GM21723 (cell line): Measurements from ENCODE around the gene BUD31.
"Not testable (repeated sequence)": the region's sequence is repeated elsewhere in the genome, so short reads cannot be mapped to it uniquely, and the experiment has no call there.

Source experiments
- ATAC-seq: cut with Tn5 transposase; IDR thresholded peaks from one replicate; pipeline ENCODE4 v1.9.1; 2021; ENCODE audit warnings: mild to moderate bottlenecking, moderate library complexity; ENCODE audit not compliant: unreplicated experiment

Gene BUD31

GRCh38 chr7:99397297-99397983 lies 11.3 kb upstream of the BUD31 start:
- ATAC-seq: no peak

DNA sequence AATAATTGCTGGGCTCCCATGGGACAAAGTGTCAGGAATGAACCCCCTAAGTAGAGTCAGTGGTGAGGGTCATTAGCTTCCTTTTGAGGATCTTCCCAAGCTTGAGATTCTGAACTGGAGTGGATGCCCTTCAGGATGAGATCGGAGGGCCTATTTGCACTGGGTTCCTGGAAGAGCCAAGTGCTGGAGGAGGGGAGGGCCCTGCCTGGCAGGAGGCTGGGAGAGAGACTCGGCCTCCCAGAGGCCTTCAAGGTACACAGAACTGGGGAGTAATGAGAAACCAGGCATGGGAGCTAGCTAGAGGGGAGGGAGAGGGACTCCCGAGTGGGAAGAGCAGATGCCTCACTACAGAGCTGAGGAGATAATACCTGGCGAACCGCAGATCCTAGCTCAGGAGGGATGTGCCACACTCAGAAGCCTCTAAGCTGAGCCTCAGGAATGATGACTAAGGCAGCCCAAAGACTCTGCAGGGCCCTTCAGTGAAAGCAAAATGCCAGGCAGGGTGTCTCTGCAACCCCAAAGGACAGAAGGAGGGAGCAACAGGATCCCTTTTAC lies 9.8 kb upstream of the BUD31 start:
- no peak for ATAC-seq

DNA sequence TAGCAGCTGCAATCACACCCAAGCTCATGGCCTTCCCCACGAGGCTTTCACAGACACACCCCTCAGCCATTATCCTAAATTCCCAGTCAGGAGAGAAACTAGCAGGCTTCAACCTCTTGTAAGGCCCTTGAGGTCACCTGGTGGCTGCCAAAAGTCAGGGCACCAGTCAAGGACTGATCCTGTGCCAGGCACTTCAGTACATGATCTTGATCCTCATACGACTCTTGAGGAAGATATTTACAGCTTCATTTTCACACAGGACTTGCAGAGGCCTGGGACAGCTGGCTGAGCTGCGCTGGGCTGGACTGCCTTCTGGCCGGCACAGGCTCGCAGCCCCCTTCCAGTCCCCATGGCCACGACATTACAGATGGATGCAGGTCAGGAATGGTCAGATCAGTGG lies 9.2 kb upstream of the BUD31 start:
- no peak for ATAC-seq

DNA sequence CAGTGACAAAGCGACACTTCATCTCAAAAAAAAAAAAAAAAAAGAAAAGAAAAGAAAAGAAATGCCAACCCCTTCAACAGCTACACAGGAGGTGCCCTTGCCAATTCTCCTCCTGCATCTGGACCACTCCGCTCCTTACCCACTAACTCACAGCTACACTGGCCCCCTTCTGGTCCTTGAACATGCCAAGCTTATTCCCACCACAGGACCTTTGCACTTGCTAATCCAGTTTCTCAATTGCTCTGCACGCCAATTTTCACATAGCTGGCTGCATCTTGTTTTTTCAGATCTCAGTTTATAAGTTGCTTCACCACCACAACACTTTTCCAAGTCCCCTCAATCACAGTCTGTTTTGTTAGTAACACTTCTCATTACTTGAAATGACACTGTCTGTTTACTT lies 5.9 kb upstream of the BUD31 start:
- no peak for ATAC-seq

DNA sequence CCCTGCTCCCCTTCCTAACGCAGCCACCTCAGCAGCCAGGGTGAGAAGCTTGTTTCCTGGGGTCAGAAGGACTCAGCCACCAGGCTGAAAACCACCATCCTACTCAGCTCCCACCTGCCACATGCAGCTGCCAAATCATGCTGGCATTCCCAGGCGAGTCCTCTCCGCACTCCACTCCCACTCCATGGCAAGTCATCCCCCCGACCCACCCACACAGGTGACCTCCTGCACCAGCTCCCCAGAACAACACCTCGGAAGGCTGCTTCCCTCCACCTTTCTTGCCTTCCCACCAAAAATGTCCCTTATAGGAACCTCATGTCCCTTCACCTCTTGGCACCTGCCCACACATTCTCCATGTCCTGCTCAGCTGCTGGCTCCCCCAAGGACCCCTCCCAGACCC lies 5.0 kb upstream of the BUD31 start:
- no peak for ATAC-seq

GRCh38 chr7:99404235-99404976 lies 4.4 kb upstream of the BUD31 start:
- no peak for ATAC-seq

DNA sequence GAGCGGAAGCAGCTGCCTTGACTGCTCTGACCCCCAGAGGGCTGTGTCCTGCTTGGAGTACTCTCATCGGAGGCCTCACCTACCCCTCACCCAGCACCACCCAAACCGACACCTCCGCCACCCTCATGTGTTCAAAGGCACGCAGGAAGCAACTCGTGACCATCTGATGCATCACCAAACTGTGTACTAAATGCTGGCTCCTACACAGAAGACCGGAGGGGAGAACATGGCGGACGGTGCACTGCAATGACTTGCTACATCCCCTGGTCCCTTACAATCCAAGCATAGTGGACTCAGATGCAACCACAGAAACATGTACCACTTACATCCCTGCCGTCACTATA lies 3.8 kb upstream of the BUD31 start:
- ATAC-seq: no peak

DNA sequence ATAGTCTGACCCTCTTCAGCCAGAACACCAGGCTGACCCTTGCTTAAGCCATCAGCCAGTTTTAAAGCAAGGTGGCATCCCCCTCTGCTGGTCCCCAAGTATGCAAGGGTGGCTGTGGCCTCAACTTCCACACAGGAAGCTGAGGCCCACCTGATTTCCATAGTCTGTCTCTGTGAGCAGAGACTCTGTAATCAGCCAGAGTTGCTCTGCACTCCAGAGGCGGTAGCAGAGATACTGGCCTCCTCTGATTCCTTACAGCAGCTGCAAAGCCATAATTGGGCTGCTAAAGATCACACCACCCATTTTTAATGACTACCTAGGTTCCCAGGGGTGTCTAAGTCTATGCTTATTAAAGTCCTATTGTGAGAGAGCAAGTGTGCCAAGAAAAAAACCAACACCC lies 2.2 kb upstream of the BUD31 start:
- ATAC-seq: no peak

DNA sequence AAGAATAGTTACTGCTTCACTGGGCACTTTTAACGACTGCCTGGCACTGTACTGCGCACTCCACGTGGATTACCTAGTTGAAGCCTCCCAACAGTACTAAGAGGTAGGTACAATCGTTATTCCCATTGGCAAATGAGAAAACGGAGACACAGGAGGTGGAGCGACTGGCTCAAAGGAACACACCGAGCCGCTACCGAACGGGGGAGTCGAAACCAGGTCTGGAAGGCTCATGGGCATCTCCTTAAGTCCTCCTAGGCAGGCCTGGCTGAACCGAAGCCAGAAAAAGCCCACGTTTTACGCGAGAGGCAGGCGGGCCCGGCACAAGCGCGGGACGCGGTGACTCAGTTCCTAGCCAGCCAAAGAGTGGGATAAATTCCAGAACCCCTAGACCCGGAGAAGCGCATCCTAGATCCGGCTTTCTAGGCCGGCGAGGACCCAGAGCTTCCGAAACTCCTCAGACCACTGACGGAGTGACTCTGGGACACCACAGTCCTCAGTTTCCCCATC lies 844 bp upstream of the BUD31 start:
- ATAC-seq: peak; percentile 8

GRCh38 chr7:99409192-99409572 lies 413 bp downstream of the BUD31 start:
- ATAC-seq: peak; percentile 17

DNA sequence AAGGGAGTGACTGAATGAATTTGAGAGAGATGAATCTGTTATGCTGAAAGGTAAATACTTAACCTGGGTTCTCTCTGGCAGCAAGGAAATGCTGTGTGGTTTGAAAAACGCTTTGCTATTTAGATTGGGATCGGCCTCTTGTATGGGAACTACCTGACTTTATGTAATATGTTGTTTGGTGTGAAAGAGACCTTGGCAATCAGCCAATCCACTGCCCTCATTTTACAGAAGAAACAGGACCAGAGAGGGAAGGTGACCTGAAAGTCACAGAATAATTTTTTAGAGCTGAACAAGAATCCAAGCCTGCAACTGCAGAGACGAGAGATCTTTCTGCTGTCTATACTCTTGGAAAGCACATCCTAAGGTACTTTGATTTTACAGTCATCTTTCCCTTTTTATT lies 1.0 kb downstream of the BUD31 start:
- no peak for ATAC-seq

GRCh38 chr7:99410635-99411034 lies 1.9 kb downstream of the BUD31 start:
- no peak for ATAC-seq

GRCh38 chr7:99415513-99416127 lies 6.9 kb downstream of the BUD31 start:
- ATAC-seq: not testable (repeated sequence)

DNA sequence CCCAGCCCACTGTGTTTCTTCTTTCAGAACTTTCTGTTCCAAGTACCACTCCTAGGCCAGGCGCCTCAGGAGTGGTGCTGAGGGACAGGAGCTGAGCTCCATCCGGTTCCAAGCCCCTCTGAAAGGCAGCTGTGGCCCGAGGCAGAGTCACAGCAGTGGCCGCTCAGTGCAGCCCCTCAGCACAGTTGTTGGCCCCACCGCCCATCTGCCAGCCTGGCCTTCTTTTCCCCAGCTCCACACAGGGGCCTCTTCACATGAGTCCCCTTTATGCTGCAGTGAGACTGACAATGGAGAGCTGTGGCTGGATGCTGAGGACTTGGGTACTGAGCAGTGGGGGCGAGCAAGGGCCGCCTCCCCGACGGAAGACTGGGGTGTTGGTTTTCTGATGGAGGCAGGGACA lies 9.5 kb downstream of the BUD31 start:
- ATAC-seq: no peak

DNA sequence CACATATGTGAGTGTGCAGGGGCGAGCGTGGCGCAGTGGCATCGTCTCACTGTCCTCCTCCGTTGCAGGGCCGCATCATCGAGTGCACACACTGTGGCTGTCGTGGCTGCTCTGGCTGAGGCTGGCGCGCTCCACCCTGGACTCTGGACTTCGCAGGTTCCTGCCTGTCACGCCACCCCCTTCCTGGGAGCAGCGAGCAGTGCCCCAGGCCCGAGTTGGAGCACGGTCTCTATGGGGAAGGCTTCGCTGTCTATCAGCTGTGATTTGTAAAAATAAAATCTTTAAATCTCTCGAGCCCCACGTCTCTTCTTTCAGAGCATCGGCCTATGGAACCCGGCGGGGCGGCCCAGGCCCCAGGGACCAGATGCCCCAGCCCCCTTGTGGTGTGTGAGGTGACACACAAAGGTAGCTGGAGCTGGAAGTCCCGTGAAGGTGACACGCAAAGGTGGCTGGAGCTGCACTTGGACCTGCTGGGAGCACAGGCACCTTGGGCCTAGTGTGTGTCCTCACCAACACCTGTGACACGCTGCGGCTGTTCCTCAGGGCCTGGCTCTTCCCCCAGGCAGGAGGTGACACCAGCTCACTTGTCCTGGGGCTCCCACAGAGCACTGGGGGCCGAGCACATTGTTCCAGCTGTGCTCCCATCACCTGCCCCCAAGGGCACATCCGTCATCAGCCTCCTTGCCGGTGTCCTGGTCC lies 10.7 kb downstream of the BUD31 start:
- no peak for ATAC-seq

DNA sequence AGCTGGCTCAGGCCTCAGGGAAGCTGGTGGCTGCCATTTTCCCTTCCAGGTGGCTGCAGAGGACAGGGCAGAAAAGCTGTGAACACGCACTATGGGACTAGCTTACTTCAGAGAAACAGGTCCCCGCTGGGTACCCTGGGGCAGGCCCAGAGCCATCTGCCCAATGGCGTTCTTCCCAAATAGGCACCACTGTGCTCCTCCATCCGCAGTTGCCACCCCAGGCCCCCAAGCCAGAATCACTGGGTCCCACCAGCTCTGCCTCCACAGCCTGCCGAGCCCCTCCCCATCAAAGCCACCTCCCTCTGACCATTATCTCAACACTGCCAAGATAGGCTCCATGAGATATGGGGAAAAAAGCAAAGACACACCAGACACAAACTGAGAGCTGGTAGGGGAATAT lies 11.4 kb downstream of the BUD31 start:
- ATAC-seq: no peak

DNA sequence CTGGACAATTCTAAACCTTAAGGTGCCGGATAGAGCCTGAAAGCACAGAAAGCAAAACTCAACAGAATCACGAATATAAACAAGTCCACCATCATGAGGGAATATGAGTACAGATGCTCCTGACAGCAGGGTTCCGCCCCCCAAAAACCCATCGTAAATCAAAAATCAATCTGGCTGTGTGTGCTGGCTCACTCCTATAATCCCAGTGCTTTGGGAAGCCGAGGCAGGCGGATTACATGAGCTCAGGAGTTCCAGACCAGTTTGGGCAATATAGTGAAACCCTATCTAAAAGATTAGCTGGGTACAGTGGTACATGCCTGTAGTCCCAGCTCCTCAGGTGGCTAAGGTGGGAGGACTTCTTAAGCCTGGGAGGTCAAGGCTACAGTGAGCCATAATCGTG lies 12.2 kb downstream of the BUD31 start:
- ATAC-seq: no peak

DNA sequence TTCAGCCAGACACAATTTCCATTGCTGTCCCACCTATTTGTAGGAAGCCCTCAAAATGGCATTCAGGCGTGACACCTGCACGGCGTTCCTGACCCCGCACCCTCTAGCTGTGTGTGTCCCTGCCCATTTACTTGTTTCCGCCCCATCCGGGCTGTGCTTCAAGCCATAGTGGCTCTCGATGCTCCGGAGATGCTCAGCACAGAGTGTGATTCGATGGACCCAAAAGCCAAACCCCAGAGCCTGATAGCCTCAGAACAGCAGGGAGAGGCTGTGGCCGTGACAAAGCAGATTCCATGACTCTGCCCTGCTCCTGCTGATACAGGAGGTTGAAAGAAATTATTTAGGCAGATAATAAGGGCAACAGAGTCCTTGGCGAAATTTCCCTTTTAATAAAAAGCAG lies 13.4 kb downstream of the BUD31 start:
- no peak for ATAC-seq

GRCh38 chr7:99422625-99423024 lies 13.9 kb downstream of the BUD31 start:
- no peak for ATAC-seq

- no peak for ATAC-seq
Measured at GRCh38 chr7:99424932-99425730, 16.4 kb downstream of the BUD31 start.
